22Rv1 (cell line): ENCODE measurements around the gene ZNF609.

Source experiments
- H3K27ac ChIP-seq: fragments of 450-650 bp; 2 replicates; pipeline ENCODE4 v1.5.1; 2017
- ZFX ChIP-seq: fragments of 450-650 bp; IDR thresholded peaks from 2 replicates; pipeline ENCODE4 v1.6.1; 2017; ENCODE audit warnings: antibody characterized with exemption, borderline replicate concordance
- TF ChIP-seq, protein P1 (sequence below): fragments of 450-650 bp; IDR thresholded peaks from 2 replicates; pipeline ENCODE4 v1.5.1; 2017; ENCODE audit warnings: mild to moderate bottlenecking

The ZNF609 gene

DNA sequence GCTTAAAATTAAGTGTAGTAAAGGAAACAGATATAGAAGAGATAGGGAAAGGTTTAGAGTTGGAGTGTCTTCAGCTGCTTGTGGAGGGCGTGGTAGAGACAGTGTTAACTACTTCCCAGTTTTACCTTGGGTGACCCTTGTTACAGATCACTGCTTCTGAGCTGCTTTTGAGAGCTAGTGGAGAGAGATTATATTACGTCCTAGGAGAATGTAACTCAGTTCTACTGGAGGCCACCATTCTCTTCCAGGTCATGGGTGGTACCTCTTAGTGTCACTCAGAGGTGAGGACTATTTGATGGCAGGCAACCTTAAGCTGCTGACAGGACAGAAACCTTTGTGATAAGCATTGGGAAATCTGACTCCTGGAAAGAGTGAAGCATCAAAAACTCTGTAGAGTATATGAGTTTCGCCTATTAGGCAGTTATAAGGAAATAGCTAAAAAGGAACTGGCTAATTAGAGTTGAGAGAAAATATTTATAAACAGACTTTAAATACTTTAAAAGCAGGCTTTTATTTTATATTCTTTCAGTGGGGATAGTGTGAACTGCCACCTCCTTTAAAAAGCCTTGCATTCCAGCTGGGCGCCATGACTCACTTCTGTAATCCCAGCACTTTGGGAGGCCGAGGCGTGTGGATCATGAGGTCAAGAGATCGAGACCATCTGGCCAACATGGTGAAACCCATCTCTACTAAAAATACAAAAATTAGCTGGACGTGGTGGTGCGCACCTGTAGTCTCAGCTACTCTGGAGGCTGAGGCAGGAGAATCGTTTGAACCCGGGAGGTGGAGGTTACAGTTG, 106.5 kb downstream of the ZNF609 start:
- H3K27ac ChIP-seq: no peak overlapping the region
- TF ChIP-seq ZFX: no peak
- TF ChIP-seq, protein P1, sequence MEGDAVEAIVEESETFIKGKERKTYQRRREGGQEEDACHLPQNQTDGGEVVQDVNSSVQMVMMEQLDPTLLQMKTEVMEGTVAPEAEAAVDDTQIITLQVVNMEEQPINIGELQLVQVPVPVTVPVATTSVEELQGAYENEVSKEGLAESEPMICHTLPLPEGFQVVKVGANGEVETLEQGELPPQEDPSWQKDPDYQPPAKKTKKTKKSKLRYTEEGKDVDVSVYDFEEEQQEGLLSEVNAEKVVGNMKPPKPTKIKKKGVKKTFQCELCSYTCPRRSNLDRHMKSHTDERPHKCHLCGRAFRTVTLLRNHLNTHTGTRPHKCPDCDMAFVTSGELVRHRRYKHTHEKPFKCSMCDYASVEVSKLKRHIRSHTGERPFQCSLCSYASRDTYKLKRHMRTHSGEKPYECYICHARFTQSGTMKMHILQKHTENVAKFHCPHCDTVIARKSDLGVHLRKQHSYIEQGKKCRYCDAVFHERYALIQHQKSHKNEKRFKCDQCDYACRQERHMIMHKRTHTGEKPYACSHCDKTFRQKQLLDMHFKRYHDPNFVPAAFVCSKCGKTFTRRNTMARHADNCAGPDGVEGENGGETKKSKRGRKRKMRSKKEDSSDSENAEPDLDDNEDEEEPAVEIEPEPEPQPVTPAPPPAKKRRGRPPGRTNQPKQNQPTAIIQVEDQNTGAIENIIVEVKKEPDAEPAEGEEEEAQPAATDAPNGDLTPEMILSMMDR: no peak

GRCh38 chr15:64568765-64569164, 108.4 kb downstream of the ZNF609 start:
- H3K27ac ChIP-seq: peak overlapping the region; percentile 1; the same call in 1 of the 2 replicates
- TF ChIP-seq, protein P1: no peak
- TF ChIP-seq ZFX: no peak

- peak overlapping the region; percentile 42 for H3K27ac ChIP-seq
- TF ChIP-seq ZFX: no peak
- TF ChIP-seq, protein P1: no peak
These were observed 111.5 kb downstream of the ZNF609 start for GRCh38 chr15:64571857-64572291.

GRCh38 chr15:64572856-64573255, 112.5 kb downstream of the ZNF609 start:
- TF ChIP-seq, protein P1: no peak
- no peak for TF ChIP-seq ZFX
- H3K27ac ChIP-seq: peak overlapping the region; percentile 42

GRCh38 chr15:64574301-64575017, 114.1 kb downstream of the ZNF609 start:
- TF ChIP-seq ZFX: no peak
- TF ChIP-seq, protein P1: no peak
- H3K27ac ChIP-seq: no peak overlapping the region

DNA sequence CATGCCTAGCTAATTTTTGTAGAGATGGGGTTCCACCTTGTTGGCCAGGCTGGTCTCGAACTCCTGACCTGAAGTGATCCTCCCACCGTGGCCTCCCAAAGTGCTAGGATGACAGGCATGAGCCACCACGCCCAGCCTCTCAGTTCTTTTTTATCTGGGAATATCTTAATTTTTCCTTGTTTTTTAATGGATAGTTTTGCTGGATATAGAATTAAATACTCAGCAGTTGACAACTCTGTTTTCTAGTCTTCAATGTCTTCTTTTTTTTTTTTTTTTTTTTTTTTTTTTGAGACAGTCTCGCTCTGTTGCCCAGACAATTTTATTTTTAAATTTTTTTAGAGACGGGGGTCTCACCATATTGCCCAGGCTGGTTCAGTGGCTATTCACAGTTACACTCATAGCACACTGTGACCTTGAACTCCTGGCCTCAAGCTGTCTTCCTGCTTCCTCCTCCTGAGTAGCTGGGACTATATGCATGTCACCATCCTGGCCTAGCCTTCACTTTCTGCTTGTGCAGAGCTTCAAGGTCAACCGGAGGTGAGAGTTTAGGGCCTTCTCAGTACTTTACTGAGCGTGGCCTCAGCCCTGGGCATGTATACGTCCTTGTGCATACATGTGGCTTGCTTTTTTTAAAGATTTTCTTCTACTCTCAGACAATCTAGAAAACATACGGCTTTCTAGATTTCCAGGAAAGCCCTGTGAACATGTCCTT, 120.5 kb downstream of the ZNF609 start:
- TF ChIP-seq, protein P1: no peak
- no peak for TF ChIP-seq ZFX
- no peak overlapping the region for H3K27ac ChIP-seq

DNA sequence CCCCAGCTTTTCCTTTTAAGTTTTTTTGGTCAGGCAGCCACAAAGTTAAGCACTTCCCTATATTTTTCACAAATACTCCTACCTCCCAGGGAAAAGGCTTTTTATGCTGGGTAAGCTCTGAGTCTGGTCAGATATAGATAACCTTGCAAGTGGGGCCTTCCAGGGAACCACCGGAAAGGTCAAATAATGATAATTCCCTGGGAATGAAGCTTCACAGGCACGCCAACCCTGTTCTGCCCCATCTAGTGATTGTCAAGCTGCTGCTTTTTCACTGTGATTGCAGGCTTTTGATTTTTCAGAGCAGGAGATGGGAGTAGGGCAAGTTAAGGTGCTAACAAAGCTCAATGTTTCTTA, 121.0 kb downstream of the ZNF609 start:
- H3K27ac ChIP-seq: no peak overlapping the region
- TF ChIP-seq, protein P1: no peak
- no peak for TF ChIP-seq ZFX
